GM10266 (cell line): Measurements from ENCODE around the gene MMP14.

Experiments
- DNase-seq: peaks from one replicate; pipeline ENCODE4 v3.0.0; 2012; ENCODE audit errors: extremely low spot score
- CTCF ChIP-seq: IDR thresholded peaks from 2 replicates; pipeline ENCODE4 v1.5.1; 2012; ENCODE audit warnings: mild to moderate bottlenecking, low read depth; ENCODE audit not compliant: control insufficient read depth, insufficient read depth; ENCODE audit errors: missing control alignments

MMP14 gene

DNA sequence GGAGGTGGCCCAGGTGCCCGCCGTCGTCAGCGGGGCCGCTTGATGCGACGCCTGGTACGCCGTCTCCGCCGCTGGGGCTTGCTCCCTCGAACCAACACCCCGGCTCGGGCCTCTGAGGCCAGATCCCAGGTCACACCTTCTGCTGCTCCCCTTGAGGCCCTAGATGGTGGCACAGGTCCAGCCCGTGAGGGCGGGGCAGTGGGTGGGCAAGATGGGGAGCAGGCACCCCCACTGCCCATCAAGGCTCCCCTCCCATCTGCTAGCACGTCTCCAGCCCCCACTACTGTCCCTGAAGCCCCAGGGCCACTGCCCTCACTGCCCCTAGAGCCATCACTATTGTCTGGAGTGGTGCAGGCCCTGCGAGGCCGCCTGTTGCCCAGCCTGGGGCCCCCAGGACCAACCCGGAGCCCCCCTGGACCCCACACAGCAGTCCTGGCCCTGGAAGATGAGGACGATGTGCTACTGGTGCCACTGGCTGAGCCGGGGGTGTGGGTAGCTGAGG is 40.7 kb downstream of the MMP14 start:
- no peak for DNase-seq
- TF ChIP-seq CTCF = no peak

- TF ChIP-seq CTCF = no peak
Observed at GRCh38 chr14:22878271-22879246, 42.2 kb downstream of the MMP14 start.

GRCh38 chr14:22882064-22882463 is 45.7 kb downstream of the MMP14 start:
- DNase-seq = peak; percentile 18
- no peak for TF ChIP-seq CTCF

More at GRCh38 chr14:22878271-22879246, 42.2 kb downstream of the MMP14 start:
- peak; percentile 11 for DNase-seq

DNA sequence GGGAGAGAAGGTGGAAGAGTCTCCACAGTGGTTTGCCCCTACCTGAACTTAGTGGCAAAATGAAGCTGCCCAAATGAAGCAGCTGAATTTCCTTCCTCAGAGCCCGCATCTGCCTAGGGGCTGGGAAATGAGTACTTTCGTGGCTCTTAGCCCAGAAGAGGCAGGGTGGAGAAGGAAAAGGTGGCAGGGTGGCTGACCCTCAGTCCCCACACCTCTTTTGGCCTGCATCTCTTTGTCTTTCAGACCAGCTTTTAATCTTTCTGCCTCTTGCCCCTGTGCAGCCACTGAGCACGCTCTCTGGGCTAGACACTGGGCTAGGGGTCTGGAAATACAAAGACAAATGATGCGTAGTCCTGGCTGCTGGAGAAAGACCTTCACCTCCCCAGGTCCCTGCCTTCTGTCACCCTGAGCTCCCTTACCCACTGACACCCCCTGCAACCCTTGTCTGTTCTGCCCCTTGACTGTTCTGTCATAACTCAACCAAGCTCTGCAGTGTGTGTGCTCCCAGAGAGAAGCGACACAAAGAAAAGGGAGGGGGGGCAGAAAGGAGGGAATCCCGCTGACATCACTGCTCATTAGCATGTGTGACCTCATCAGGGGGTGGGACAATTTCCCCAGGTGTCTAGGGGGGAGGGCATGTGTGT is 46.3 kb downstream of the MMP14 start:
- no peak for TF ChIP-seq CTCF
- peak; percentile 46 for DNase-seq

GRCh38 chr14:22883173-22883976 is 47.0 kb downstream of the MMP14 start, which contains the start of gene REM2:
Gene REM2, plus strand, starts transcription at chr14:22883222. Its CDS starts 66 bp downstream, at chr14:22883288.
- TF ChIP-seq CTCF = no peak
- peak; percentile 21 for DNase-seq

DNA sequence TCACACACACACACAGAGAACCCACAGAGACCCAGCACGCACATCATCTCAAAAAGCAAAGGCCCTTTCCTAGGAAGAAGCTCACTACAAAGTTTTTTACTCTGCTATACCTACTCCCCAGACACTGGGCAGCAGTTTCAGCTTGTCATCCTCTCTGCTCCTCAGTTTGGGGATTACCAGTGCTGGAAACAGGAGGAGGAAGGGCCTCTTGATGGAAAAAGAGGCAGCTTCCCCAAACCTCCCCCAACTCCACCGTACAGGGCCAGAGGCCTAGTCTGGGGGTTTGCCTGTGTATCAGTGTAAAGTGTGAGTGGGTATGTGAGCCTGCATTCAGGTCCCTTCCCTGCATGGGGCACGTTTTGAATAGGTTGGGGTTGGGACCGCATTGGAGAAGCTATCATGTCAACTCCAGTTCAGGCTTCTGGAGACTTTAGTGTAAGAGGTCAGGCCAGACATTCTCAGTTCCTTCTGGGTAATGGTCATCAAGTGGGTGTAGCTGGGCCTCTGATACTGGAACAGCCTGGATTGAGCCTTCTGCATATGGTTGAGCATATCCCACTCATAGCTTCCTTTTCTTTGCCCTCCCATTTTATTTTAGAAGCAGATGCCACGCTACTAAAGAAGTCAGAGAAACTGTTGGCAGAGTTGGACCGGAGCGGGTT is 47.8 kb downstream of the MMP14 start:
- TF ChIP-seq CTCF = no peak
- DNase-seq = peak; percentile 15
